Measurements from ENCODE around the gene CIT.
"Not testable (repeated sequence)": the region's sequence is repeated elsewhere in the genome, so short reads cannot be mapped to it uniquely, and the experiment has no call there.

Gene CIT

GRCh38 chr12:119668324-119668841, 208.7 kb downstream of the CIT start:
- DNase-seq, result no peak

DNA sequence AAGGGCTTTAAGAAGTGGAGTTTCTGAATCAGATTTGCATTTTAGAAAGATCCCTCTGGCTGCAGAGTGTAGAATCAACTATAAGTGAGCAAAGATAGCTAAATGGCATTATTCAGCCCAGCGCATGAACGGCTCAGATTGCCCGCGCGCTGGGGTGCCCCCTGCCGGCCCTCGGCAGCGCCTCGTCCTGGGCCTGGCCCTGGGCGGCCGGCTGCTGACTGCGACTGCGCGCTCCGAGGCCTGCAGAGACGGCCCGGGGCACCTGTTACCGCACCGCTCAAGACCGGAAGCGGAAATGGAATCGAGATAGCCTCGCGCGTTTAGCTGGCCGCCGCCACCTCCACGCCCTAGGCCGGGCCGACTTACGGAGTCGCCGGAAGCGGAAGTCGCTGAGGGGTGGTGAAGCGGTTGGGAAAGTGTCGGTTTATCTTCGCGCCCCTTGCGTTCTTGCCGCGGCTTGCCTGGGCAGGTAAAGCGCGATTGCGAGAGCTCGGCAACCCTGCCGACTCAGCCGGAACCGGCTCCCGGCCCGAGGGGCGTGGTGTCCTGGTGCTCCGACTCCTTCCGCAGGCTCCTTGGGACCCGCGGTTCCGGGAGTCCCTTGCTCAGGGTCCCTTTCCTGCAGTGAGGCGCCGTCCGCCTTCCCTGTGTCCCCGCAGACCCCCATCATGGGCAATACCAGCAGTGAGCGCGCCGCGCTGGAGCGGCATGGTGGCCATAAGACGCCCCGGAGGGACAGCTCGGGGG, 209.4 kb downstream of the CIT start, which contains the start of gene PRKAB1:
Gene PRKAB1, plus strand, starts transcription at position 557 of the 747 bp plus-strand sequence. Its CDS starts 112 bp downstream, at position 669.
- DNase-seq, result peak; percentile 95

- DNase-seq, result no peak
These were observed 210.1 kb downstream of the CIT start for GRCh38 chr12:119666900-119667576.

DNA sequence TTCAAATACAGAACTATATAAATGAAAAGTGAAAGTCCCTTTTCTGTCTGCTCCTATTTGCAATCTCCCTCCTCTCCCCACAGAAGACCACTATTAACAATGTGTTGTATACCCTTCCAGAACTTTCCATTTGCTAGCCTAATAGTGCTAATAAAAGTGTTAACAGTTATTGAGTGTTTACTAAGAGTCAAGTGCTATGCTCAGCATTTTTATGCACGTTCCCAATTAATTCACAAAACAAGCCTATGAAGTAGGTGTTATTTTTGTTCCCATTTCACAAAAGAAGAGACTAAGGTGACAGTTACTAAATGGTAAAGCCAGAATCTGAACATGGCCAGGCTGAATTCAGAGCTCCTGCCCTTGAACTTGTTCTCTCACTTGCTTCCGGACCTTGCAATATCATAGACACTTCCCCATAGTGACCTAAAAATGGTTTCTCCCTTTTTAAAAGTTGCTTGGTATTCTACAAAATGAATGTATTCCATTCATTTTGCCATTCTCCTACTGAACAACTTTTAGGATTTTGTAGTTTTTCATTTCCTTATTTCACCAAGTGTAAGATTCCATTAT, 210.8 kb downstream of the CIT start:
- DNase-seq, result no peak

GRCh38 chr12:119665164-119665929, 211.8 kb downstream of the CIT start:
- no peak for DNase-seq

GRCh38 chr12:119664642-119665041, 212.5 kb downstream of the CIT start:
- no peak for DNase-seq

DNA sequence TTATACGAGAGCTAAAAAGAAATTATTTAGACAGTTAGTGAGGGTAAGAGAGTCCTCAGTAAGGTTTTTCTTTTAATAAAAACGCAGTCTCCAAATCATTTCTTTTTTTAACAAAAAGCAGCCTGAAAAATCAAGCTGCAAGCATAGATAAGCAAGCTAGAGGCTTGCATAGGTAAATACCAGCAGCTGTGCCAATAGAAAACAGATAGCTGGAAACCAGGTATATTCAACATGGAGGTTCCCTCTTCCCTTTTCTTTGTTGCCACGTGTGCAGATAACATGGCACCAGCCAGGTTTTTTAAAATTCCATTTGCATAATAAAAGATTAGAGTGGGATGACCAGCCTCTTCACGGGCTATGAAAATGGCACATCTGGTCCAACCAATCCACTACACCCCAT, 215.2 kb downstream of the CIT start:
- no peak for DNase-seq

DNA sequence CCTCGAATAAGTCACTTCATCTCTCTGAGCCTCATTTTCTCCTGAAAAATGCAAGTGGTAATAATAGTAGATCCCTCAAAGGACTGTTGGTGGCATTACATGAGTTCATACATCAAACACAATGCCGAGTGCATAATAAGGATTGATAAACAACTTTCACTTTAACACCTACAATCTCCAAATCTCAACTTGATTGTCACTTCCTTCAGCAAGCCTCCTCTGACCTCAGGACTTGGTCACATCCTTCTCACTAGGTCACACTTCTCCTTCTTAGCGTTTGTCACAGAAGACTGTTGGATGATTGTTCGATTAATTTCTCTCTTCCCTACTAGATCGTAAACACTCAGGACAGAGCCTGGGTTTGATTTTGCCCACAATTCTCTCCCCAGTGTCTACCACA, 217.0 kb downstream of the CIT start:
- DNase-seq, result no peak

GRCh38 chr12:119659289-119659897, 217.7 kb downstream of the CIT start:
- no peak for DNase-seq

- DNase-seq, result not testable (repeated sequence)
These were observed 219.0 kb downstream of the CIT start for GRCh38 chr12:119658166-119658565.

GRCh38 chr12:119657001-119657400, 220.1 kb downstream of the CIT start:
- not testable (repeated sequence) for DNase-seq

GRCh38 chr12:119652665-119653064, 224.5 kb downstream of the CIT start:
- no peak for DNase-seq

DNA sequence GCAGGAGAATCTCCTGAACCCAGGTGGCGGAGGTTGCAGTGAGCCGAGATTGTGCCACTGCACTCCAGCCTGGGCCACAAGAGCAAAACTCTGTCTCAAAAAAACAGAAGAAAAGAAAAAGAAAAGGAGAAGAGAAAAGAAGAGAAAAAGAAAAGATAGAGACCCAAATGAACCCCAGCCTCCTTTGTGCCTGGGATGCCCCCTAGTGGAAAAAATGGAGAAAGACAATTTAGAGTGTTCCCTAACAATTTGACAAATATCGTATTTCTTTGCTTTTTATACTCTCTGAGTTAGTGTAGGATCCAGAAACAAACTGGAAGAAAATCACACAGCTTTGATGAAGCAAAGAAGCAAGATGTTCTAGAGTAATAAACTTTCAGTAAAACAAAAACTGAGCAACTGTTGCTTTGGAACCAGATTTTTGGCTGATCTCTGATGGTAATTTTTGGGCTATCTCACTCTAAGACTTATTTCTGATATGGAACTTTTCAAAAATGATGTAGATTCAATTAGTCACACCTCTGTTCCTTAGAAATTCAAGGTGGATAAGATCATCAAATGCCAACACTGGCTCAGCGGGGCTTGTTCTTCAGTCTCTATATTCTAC, 227.8 kb downstream of the CIT start:
- no peak for DNase-seq

- no peak for DNase-seq
These were observed 231.5 kb downstream of the CIT start for GRCh38 chr12:119645535-119646059.

- no peak for DNase-seq
These were observed 232.2 kb downstream of the CIT start for GRCh38 chr12:119644930-119645329.

DNA sequence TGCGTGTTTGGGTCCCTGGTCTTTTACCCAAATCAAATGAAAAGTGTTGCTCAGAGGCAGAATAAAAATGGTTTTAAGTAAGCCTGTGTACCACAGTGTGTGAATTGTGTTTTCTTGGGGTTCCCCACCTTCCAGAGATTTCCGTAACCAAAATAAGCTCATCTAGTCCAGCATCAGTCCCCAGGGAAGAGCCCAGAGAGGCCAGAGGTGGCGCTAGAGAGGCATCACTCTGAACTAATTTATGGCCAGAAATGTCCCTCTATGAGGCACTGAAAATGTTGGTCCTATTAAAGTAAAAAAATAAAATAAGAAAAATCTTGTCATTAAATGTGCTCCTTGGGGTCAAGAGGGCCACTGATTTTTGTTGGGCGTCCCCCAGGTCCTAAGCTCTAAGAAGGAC, 234.1 kb downstream of the CIT start:
- DNase-seq, result no peak

Data from DMS79 (cell line).